ENCODE data around the gene SPATA17.

SPATA17 gene

DNA sequence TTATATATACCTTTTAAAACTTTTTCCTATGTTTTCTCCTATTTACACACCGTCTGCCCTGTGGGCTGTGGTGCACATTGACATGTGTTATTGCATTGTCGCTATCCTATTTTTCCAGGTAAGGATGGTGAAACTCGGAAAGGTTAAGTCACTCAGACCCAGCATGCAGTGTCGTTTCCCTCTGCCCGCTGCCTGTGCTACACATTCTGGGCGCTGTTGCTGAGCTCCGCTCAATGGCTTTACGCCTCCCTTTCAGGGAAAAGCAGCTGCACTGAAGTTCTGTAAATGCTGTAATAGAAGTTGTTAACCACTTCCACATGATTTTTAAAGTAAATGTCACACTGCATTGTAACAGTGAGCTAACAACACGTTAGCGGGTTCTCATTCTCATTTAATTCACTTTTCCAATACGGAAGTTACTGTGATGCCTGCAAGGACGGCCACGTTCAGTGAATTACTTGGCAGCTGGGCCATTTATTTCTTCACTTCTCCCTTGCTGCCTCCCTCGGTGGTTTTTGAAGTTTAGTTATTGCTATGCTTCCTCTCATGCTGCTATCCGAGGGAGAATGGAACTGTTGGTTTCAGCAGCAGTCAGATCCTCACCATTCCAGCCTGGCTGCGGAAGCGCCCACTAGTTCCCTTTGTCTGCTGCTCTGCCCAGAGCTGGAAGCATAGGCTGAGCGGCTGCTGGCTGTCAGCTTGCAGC, 288.7 kb downstream of the SPATA17 start:
- DNase-seq = no peak

Data from cortex of kidney (tissue), 1 donor.